Measurements from ENCODE around the gene PMAIP1.
"Not testable (repeated sequence)": the region's sequence is repeated elsewhere in the genome, so short reads cannot be mapped to it uniquely, and the experiment has no call there.

The PMAIP1 gene

GRCh38 chr18:59881728-59882656, 17.8 kb upstream of the PMAIP1 start:
- no peak for DNase-seq
- intact Hi-C loops (cut with DNase I): no loop called here

- no peak for DNase-seq
- intact Hi-C loops (cut with DNase I): no loop called here
These were observed 15.4 kb upstream of the PMAIP1 start for GRCh38 chr18:59884351-59884750.

GRCh38 chr18:59885579-59886163, 14.1 kb upstream of the PMAIP1 start:
- no peak for DNase-seq
- intact Hi-C loops (cut with DNase I): no loop called here

- DNase-seq; intact Hi-C loops (cut with DNase I): not testable (repeated sequence)
These were observed 13.4 kb upstream of the PMAIP1 start for GRCh38 chr18:59886399-59886798.

- no peak for DNase-seq
- intact Hi-C loops (cut with DNase I): no loop called here
These were observed 7.7 kb upstream of the PMAIP1 start for GRCh38 chr18:59892123-59892522.

GRCh38 chr18:59893971-59894370, 5.8 kb upstream of the PMAIP1 start:
- intact Hi-C loops (cut with DNase I): no loop called here
- no peak for DNase-seq

GRCh38 chr18:59897321-59897954, 2.4 kb upstream of the PMAIP1 start:
- intact Hi-C loops (cut with DNase I): no loop called here

GRCh38 chr18:59898093-59898492, 1.7 kb upstream of the PMAIP1 start:
- no peak for DNase-seq
- intact Hi-C loops (cut with DNase I): no loop called here

More at GRCh38 chr18:59897321-59897954, 2.4 kb upstream of the PMAIP1 start:
- DNase-seq: no peak

GRCh38 chr18:59898609-59899297, 1.0 kb upstream of the PMAIP1 start:
- intact Hi-C loops (cut with DNase I): no loop called here
- DNase-seq: no peak

GRCh38 chr18:59900222-59901128, 679 bp downstream of the PMAIP1 start:
- intact Hi-C loops (cut with DNase I): no loop called here
- DNase-seq: peak in 5 of 42 donors; percentile 8 to 43 (median 17)

GRCh38 chr18:59902131-59902992, 2.6 kb downstream of the PMAIP1 start:
- no peak for DNase-seq
- intact Hi-C loops (cut with DNase I): no loop called here

- no peak for DNase-seq
- intact Hi-C loops (cut with DNase I): no loop called here
These were observed 3.3 kb downstream of the PMAIP1 start for GRCh38 chr18:59902993-59903610.

GRCh38 chr18:59904011-59904601, 4.3 kb downstream of the PMAIP1 start:
- DNase-seq: no peak
- intact Hi-C loops (cut with DNase I): no loop called here

GRCh38 chr18:59905686-59906091, 5.9 kb downstream of the PMAIP1 start:
- intact Hi-C loops (cut with DNase I): no loop called here

GRCh38 chr18:59906203-59906602, 6.4 kb downstream of the PMAIP1 start:
- intact Hi-C loops (cut with DNase I): no loop called here
- no peak for DNase-seq

More at GRCh38 chr18:59905686-59906091, 5.9 kb downstream of the PMAIP1 start:
- DNase-seq: no peak

GRCh38 chr18:59907172-59907571, 7.4 kb downstream of the PMAIP1 start:
- intact Hi-C loops (cut with DNase I): no loop called here
- no peak for DNase-seq

- no peak for DNase-seq
- intact Hi-C loops (cut with DNase I): no loop called here
These were observed 7.9 kb downstream of the PMAIP1 start for GRCh38 chr18:59907660-59908059.

All from head of caudate nucleus (tissue), 42 donors.